Measurements from ENCODE around the gene LSM4.

LSM4 gene

DNA sequence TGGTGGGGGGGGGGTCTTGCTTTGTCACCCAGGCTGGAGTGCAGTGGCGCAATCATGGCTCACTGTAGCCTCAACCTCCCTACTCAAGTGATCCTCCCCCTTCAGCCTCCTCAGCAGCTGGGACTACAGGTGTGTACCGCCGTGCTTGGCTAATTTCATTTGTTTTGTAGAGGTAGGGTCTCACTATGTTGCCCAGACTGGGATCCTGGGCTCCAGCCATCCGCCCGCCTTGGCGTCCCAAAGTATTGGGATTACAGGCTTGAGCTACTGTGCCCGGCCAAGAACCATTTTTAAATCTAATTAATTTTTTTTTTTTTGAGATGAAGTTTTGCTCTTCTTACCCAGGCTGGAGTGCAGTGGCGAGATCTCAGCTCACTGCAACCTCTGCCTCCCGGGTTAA, 23.2 kb downstream of the LSM4 start:
- DNase-seq (ENCODE audit: low read depth): no peak
- TF ChIP-seq, protein P1, sequence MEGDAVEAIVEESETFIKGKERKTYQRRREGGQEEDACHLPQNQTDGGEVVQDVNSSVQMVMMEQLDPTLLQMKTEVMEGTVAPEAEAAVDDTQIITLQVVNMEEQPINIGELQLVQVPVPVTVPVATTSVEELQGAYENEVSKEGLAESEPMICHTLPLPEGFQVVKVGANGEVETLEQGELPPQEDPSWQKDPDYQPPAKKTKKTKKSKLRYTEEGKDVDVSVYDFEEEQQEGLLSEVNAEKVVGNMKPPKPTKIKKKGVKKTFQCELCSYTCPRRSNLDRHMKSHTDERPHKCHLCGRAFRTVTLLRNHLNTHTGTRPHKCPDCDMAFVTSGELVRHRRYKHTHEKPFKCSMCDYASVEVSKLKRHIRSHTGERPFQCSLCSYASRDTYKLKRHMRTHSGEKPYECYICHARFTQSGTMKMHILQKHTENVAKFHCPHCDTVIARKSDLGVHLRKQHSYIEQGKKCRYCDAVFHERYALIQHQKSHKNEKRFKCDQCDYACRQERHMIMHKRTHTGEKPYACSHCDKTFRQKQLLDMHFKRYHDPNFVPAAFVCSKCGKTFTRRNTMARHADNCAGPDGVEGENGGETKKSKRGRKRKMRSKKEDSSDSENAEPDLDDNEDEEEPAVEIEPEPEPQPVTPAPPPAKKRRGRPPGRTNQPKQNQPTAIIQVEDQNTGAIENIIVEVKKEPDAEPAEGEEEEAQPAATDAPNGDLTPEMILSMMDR (IDR thresholded peaks at IDR 0.05; ENCODE audit: low read depth, low read length, missing control alignments): no peak
- no peak overlapping the region for H3K4me3 ChIP-seq (ENCODE audit: low read depth, low read length)

DNA sequence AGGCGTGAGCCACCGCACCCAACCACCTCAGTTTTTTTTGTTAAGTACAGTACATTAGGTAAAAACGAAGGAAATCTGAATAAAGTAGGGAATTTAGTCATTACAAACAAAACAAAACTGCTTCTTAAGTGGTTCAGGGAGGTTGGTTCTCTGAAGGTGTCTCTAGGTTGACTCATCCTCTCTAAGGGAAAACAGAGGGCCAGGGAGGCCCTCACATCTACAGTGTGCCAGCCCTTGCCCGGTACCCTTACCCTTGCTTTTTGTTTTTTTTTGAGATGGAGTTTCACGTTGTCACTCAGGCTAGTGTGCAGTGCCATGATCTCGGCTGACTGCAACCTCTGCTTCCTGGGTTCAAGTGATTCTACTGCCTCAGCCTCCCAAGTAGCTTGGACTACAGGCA, 24.3 kb downstream of the LSM4 start:
- H3K4me3 ChIP-seq (ENCODE audit: low read depth, low read length): no peak overlapping the region
- DNase-seq (ENCODE audit: low read depth): no peak
- TF ChIP-seq, protein P1 (IDR thresholded peaks at IDR 0.05; ENCODE audit: low read depth, low read length, missing control alignments): no peak

DNA sequence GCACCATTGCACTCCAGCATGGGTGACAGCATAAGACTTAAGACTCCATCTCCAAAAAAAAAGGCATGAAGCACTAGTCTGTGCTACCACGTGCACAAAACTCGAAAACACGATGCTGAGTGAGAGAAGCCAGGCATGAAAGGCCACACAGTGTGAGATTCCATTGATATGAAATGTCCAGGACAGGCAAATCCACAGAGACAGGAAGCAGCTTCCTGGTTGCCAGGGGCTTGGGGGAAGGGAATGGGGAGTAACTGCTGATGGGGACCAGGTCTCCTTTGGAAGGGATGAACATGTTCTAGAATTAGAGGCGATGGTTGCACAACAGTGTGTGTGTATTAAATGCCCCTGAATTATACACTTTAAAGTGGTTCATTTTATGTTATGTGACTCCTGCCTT, 25.6 kb downstream of the LSM4 start:
- TF ChIP-seq, protein P1 (IDR thresholded peaks at IDR 0.05; ENCODE audit: low read depth, low read length, missing control alignments): no peak
- no peak for DNase-seq (ENCODE audit: low read depth)

DNA sequence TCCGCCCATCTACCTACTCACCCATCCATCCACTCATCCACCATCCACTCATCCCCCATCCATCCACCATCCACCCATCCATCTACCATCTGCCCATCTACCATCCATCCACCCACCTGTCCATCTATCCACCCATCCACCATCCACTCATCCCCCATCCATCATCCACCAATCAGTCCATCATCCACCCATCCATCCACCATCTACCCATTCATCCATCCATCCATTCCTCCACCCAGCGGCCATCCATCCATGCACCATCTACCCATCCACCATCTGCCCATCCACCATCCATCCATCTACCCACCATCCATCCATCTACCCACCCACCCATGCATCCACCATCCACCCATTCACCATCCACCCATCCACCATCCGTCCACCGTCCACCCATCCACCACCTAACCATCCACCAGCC, 27.8 kb downstream of the LSM4 start:
- TF ChIP-seq, protein P1 (IDR thresholded peaks at IDR 0.05; ENCODE audit: low read depth, low read length, missing control alignments): no peak
- H3K4me3 ChIP-seq (ENCODE audit: low read depth, low read length): no peak overlapping the region
- no peak for DNase-seq (ENCODE audit: low read depth)

More for the DNA sequence above, 25.6 kb downstream of the LSM4 start:
- no peak overlapping the region for H3K4me3 ChIP-seq (ENCODE audit: low read depth, low read length)

DNA sequence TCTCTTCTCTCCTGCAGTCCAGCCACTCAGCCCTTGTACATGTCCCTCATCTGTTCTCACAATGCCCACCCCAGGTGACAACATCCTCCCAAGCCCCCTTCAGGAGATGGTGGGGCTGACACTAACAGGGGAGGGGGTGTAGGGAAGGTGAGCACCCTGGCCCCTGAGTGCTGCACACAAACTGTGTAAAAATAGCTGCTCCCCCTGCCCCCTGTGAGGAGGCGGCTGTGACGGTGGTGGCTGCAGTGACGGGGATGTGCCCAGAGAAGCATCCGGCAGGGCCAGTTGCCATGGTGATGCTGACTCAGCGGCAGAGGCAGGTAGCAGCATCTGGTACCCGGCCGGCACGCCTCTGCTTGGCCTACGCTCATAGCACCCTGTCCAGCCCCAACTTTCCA, 28.4 kb downstream of the LSM4 start:
- H3K4me3 ChIP-seq (ENCODE audit: low read depth, low read length): no peak overlapping the region
- no peak for DNase-seq (ENCODE audit: low read depth)
- TF ChIP-seq, protein P1 (IDR thresholded peaks at IDR 0.05; ENCODE audit: low read depth, low read length, missing control alignments): no peak

DNA sequence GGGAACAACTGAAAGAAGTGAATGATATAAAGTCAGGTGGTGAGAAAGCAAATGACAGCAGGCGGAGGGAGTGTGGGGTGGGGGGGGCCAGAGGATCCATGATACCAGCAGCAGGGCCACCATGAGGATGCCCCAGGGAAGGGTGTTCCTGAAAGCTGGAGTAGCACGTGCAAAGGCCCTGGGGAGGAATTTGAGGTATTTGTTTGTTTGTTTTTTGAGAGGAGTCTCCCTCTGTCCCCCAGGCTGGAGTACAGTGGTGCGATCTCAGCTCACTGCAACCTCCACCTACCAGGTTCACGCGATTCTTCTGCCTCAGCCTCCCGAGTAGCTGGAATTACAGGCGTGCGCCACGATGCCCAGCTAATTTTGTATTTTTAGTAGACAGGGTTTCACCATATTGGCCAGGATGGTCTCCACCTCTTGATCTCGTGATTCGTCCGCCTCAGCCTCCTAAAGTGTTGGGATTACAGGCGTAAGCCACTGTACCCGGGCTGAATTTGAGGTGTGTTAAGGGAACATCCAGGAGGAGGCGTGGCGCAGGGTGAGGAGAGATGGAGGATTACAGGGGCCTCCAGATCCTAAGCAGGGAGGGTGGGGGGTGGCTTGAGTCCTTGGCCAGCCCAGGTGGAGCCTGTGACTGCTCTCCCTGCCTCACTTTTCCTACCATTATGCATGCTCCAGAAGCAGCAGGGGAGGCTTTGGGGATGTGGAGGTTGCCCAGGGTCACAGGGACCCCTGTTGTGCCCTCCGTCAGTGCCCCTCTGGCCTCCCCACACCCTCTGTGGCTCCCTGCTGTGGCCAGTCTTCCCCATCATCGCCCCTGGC, 29.0 kb downstream of the LSM4 start:
- peak overlapping the region; percentile 63 for H3K4me3 ChIP-seq (ENCODE audit: low read depth, low read length)
- TF ChIP-seq, protein P1 (IDR thresholded peaks at IDR 0.05; ENCODE audit: low read depth, low read length, missing control alignments): no peak

More for the DNA sequence above, 29.0 kb downstream of the LSM4 start:
- DNase-seq (ENCODE audit: low read depth): no peak

Data from GM12864 (cell line).